HCT116 (cell line): ENCODE measurements around the gene KRTAP4-8. TPM values are rescaled to one million over a fixed set of nuclear protein-coding genes. Genes with fewer than 3 reads are reported as not detected.

Experiments
- ATAC-seq: fragments of 200-7000 bp; cut with Tn5 transposase; 2 replicates; pipeline ENCODE4 v1.9.1; 2020; ENCODE audit warnings: mild to moderate bottlenecking, moderate library complexity
- Bru-seq: library from RNA; stranded (reverse); fragments of 400-500 nt; gene quantifications from one replicate; lab custom pipeline; 2021; lab: Mats Ljungman, UMichigan
- BruChase-seq, 2 experiments: library from RNA; stranded (reverse); fragments of 400-500 nt; gene quantifications; one replicate each; lab custom pipeline; 2021; lab: Mats Ljungman, UMichigan
- BruUV-seq: library from RNA; stranded (reverse); fragments of 400-500 nt; replicated peaks from 2 replicates; lab custom pipeline; 2021; lab: Mats Ljungman, UMichigan
- CTCF ChIA-PET: fragments of 300-600 bp; sonication (Branson Sonifier 250); formaldehyde crosslinking; loops from one replicate; lab custom pipeline; 2021; ENCODE audit warnings: antibody characterized with exemption; lab: Charles Lee
- POLR2A ChIA-PET: fragments of 300-600, 350-600 bp; sonication (Branson Sonifier 250); formaldehyde crosslinking; loops from one replicate; lab custom pipeline; 2021; ENCODE audit warnings: antibody characterized with exemption; lab: Charles Lee
- RAD21 ChIA-PET, 2 experiments: fragments of 300-600 bp; sonication (Branson Sonifier 250); formaldehyde crosslinking; loops; one replicate each; lab custom pipeline; 2023; ENCODE audit warnings: low total read pairs in 2 of 2; ENCODE audit not compliant: uncharacterized antibody in 2 of 2, unreplicated experiment in 2 of 2, low non-redundant PET in 1 of 2; lab: Charles Lee
- DNase-seq: peaks from one replicate; pipeline ENCODE4 v3.0.0-alpha.2; 2010; ENCODE audit warnings: low read depth, low spot score
- H2AFZ ChIP-seq: fragments of 200-600 bp; shearing (Covaris generic), sonication (generic); 2 replicates; pipeline ENCODE4 v1.6.1; 2017; ENCODE audit warnings: low read depth, mixed run types, mixed read lengths, antibody characterized with exemption, low read length; ENCODE audit not compliant: poor library complexity, severe bottlenecking
- H3K27ac ChIP-seq: 2 replicates; pipeline ENCODE4 v1.5.1; 2012; ENCODE audit warnings: low read depth, low read length
- H3K27me3 ChIP-seq: fragments of 200-600 bp; sonication (generic); 2 replicates; pipeline ENCODE4 v1.6.1; 2016; ENCODE audit warnings: mixed run types, low read length, mixed read lengths; ENCODE audit not compliant: insufficient read depth
- H3K36me3 ChIP-seq, 2 experiments: fragments of 200-500 bp in 1 of 2; fragments of 200-600 bp in 1 of 2; sonication (Bioruptor generic) in 1 of 2; sonication (generic) in 1 of 2; 2 replicates each; pipeline versions ENCODE4 v1.5.1 to v1.6.1; 2014 to 2016; ENCODE audit warnings: low read length in 2 of 2, inconsistent platforms in 1 of 2, mixed read lengths in 1 of 2, mixed run types in 1 of 2; ENCODE audit not compliant: insufficient read depth in 2 of 2, control insufficient read depth in 1 of 2
- H3K4me1 ChIP-seq, 2 experiments: fragments of 200-600 bp in 1 of 2; sonication (generic) in 1 of 2; 2 replicates each; pipeline versions ENCODE4 v1.5.1 to v1.6.1; 2012 to 2017; ENCODE audit warnings: low read length in 2 of 2, inconsistent platforms in 1 of 2, mild to moderate bottlenecking in 1 of 2, mixed read lengths in 1 of 2, mixed run types in 1 of 2, moderate library complexity in 1 of 2; ENCODE audit not compliant: insufficient read depth in 2 of 2, control insufficient read depth in 1 of 2
- H3K4me2 ChIP-seq: fragments of 200-600 bp; sonication (generic); 2 replicates; pipeline ENCODE4 v1.6.1; 2017; ENCODE audit warnings: mixed run types, low read length, mixed read lengths
- H3K4me3 ChIP-seq, 2 experiments: fragments of 200-600 bp in 1 of 2; sonication (generic) in 1 of 2; replicated peaks in 1 of 2; 2 replicates each; pipeline ENCODE4 v1.5.1; 2011 to 2016; ENCODE audit warnings: low read length in 2 of 2, control low read depth in 1 of 2, low read depth in 1 of 2, mild to moderate bottlenecking in 1 of 2, mixed read lengths in 1 of 2, mixed run types in 1 of 2
- H3K79me2 ChIP-seq: fragments of 200-600 bp; sonication (generic); 2 replicates; pipeline ENCODE4 v1.6.1; 2017; ENCODE audit warnings: mild to moderate bottlenecking, mixed run types, low read length, moderate library complexity, mixed read lengths; ENCODE audit not compliant: insufficient read depth
- H3K9ac ChIP-seq: fragments of 200-600 bp; sonication (generic); 2 replicates; pipeline ENCODE4 v1.6.1; 2016; ENCODE audit warnings: low read length, mixed read lengths
- H3K9me2 ChIP-seq: fragments of 200-600 bp; sonication (generic), shearing (Covaris generic); 2 replicates; pipeline ENCODE4 v1.6.1; 2017; ENCODE audit warnings: mixed run types, mild to moderate bottlenecking, moderate library complexity; ENCODE audit not compliant: insufficient read depth
- H3K9me3 ChIP-seq, 2 experiments: fragments of 200-500 bp in 1 of 2; fragments of 200-600 bp in 1 of 2; sonication (Bioruptor generic) in 1 of 2; sonication (generic) in 1 of 2; 2 replicates each; pipeline ENCODE4 v1.6.1; 2014 to 2017; ENCODE audit warnings: low read length in 2 of 2, mixed read lengths in 2 of 2, inconsistent platforms in 1 of 2, low read depth in 1 of 2, mild to moderate bottlenecking in 1 of 2, mixed run types in 1 of 2, moderate library complexity in 1 of 2; ENCODE audit not compliant: control insufficient read depth in 1 of 2, insufficient read depth in 1 of 2
- H4K20me1 ChIP-seq: fragments of 200-600 bp; sonication (generic), shearing (Covaris generic); 2 replicates; pipeline ENCODE4 v1.6.1; 2017; ENCODE audit warnings: mixed run types, mild to moderate bottlenecking, moderate library complexity; ENCODE audit not compliant: insufficient read depth
- CBX3 ChIP-seq: IDR thresholded peaks from 2 replicates; pipeline ENCODE4 v1.6.1; 2012; ENCODE audit warnings: low read depth
- CEBPB ChIP-seq: IDR thresholded peaks from 2 replicates; pipeline ENCODE4 v1.6.1; 2012; ENCODE audit warnings: low read depth
- CTCF ChIP-seq, 3 experiments: fragments of 200-600 bp in 1 of 3; sonication (generic) in 1 of 3; IDR thresholded peaks in 2 of 3; conservative IDR thresholded peaks in 1 of 3; 2 replicates each; pipeline ENCODE4 v1.5.1; 2012 to 2017; ENCODE audit warnings: low read depth in 2 of 3, low read length in 2 of 3, antibody characterized with exemption in 1 of 3, borderline replicate concordance in 1 of 3, control low read depth in 1 of 3, mild to moderate bottlenecking in 1 of 3, mixed read lengths in 1 of 3, mixed run types in 1 of 3, moderate library complexity in 1 of 3; ENCODE audit not compliant: insufficient read depth in 1 of 3
- ELF1 ChIP-seq: IDR thresholded peaks from 2 replicates; pipeline ENCODE4 v1.6.1; 2012; ENCODE audit warnings: low read depth, borderline replicate concordance
- EZH2 ChIP-seq: fragments of 200-600 bp; sonication (generic); IDR thresholded peaks from 2 replicates; pipeline ENCODE4 v1.6.1; 2017; ENCODE audit warnings: antibody characterized with exemption, mixed run types
- FOSL1 ChIP-seq: IDR thresholded peaks from 2 replicates; pipeline ENCODE4 v1.6.1; 2012; ENCODE audit warnings: low read depth
- JUND ChIP-seq: IDR thresholded peaks from 2 replicates; pipeline ENCODE4 v1.6.1; 2012
- POLR2A ChIP-seq: IDR thresholded peaks from 2 replicates; pipeline ENCODE4 v1.7.0; 2011; ENCODE audit warnings: borderline replicate concordance; ENCODE audit not compliant: insufficient read depth, insufficient read length; ENCODE audit errors: extremely low read depth
- REST ChIP-seq: IDR thresholded peaks from 2 replicates; pipeline ENCODE4 v1.6.1; 2012; ENCODE audit warnings: low read depth
- SP1 ChIP-seq: IDR thresholded peaks from 2 replicates; pipeline ENCODE4 v1.6.1; 2012; ENCODE audit warnings: low read depth
- YY1 ChIP-seq: IDR thresholded peaks from 2 replicates; pipeline ENCODE4 v1.6.1; 2011; ENCODE audit warnings: low read length, low read depth, moderate library complexity, mild to moderate bottlenecking; ENCODE audit not compliant: insufficient replicate concordance; ENCODE audit errors: extremely low read depth
- ZFX ChIP-seq: fragments of 450-650 bp; IDR thresholded peaks from 2 replicates; pipeline ENCODE4 v1.6.1; 2017
- ZNF274 ChIP-seq: fragments of 200-500 bp; sonication (Bioruptor generic); IDR thresholded peaks from 2 replicates; pipeline ENCODE4 v1.6.1; 2014; ENCODE audit warnings: mild to moderate bottlenecking, low read depth, low read length, inconsistent platforms
- intact Hi-C: fragments of 100-400 bp; cut with micrococcal nuclease; formaldehyde crosslinking; loops from 2 replicates; pipeline ENCODE4 v1.10.0; 2022
- long read RNA-seq: library from polyadenylated mRNA; unstranded; transcript quantifications from one replicate; pipeline ENCODE4 v2.0.0, GENCODE V29; 2021; ENCODE audit not compliant: unreplicated experiment
- polyA plus RNA-seq: library from polyadenylated mRNA; unstranded; fragments of >200 nt; gene quantifications from 2 replicates; pipeline ENCODE4 v1.2.1, GENCODE V29; 2012; ENCODE audit warnings: missing spikeins
- total RNA-seq: library from RNA; stranded (reverse); gene quantifications from one replicate; pipeline ENCODE4 v1.2.1, GENCODE V29; 2021; ENCODE audit not compliant: unreplicated experiment

KRTAP4-8 gene
- total RNA-seq (not detected), Bru-seq, nascent RNA (not detected), BruChase-seq, experiment 1, labeled RNA remaining after a 6-hour chase (not detected), BruChase-seq, experiment 2, labeled RNA remaining after a 2-hour chase (not detected)
- polyA plus RNA-seq, result 0.05 and 0.18 TPM in 2 replicates
- long read RNA-seq, result 0 reads

- TF ChIP-seq CTCF (IDR thresholded peaks at IDR 0.05 in 2 of 3, conservative IDR thresholded peaks at IDR 0.05 in 1 of 3; ENCODE audit: borderline replicate concordance in 1 of 3, insufficient read depth in 1 of 3, low read depth in 2 of 3, low read length in 2 of 3), result no peak
- no peak for TF ChIP-seq SP1
- no peak for ATAC-seq
- Histone ChIP-seq H2AFZ (no peak within 1 kb of the TSS), H3K27me3 (no peaks in the 10 kb centered on the region), H3K9me3 (peaks cover 0 to 5% of the 10 kb centered on the region in 2 experiments; a peak in 1 of 4 replicates), H3K9me2 (no peaks in the 10 kb centered on the region), H3K4me2 (no peak within 1 kb of the TSS), H3K79me2 (no peaks in the 10 kb centered on the region), H3K36me3 (peaks cover 0 to 4% of the 10 kb centered on the region in 2 experiments; a peak in 1 of 4 replicates), H3K9ac (no peak within 1 kb of the TSS), H3K4me3 (no peak within 1 kb of the TSS), H4K20me1 (no peaks in the 10 kb centered on the region), H3K4me1 (peaks cover 0 to 22% of the 10 kb centered on the region in 2 experiments; a peak in 2 of 4 replicates), H3K27ac (no peak within 1 kb of the TSS)
- ChIA-PET CTCF (no interaction called here), RAD21 (interaction anchor here in 1 of 2 experiments (0.6 kb wide), 1 partner anchor 10 kb away, joined by 3 read pairs; no protein-coding TSS in a partner anchor), POLR2A (no interaction called here)
- intact Hi-C loops, result no loop called here
- no TSS peak for BruUV-seq
- DNase-seq, result no peak
Measured at GRCh38 chr17:41098042-41098441, at the start of gene KRTAP4-8. TSS of gene KRTAP4-8 (minus strand) at chr17:41098142. CDS start at chr17:41098084, 58 bp downstream.

- no peak overlapping the region for H2AFZ ChIP-seq
- no peak overlapping the region for H3K9ac ChIP-seq
- no peaks in the 10 kb centered on the region; a peak in 1 of 4 replicates for H3K4me1 ChIP-seq
- H3K79me2 ChIP-seq, result no peaks in the 10 kb centered on the region
- H3K36me3 ChIP-seq, result 0 out of 4 replicates have a peak, but pooled peaks cover 0 to 5% of the 10 kb centered on the region in 2 experiments
- H3K9me2 ChIP-seq, result no peaks in the 10 kb centered on the region
- CTCF ChIA-PET, result no interaction called here
- peaks cover 0 to 30% of the 10 kb centered on the region in 2 experiments; a peak in 2 of 4 replicates for H3K9me3 ChIP-seq
- no peak overlapping the region for H3K27ac ChIP-seq
- DNase-seq (no peak), ATAC-seq (no peak)
- POLR2A ChIA-PET, result no interaction called here
- H3K4me3 ChIP-seq, result no peak overlapping the region
- intact Hi-C loops, result no loop called here
- RAD21 ChIA-PET, result no interaction called here
- no peaks in the 10 kb centered on the region for H3K27me3 ChIP-seq
- no peaks in the 10 kb centered on the region for H4K20me1 ChIP-seq
- no peak overlapping the region for H3K4me2 ChIP-seq
- BruUV-seq, result no TSS peak
- TF ChIP-seq ZFX, result no peak
- TF ChIP-seq JUND, result no peak
- no peak for TF ChIP-seq REST
- TF ChIP-seq ELF1, result no peak
- TF ChIP-seq FOSL1, result no peak
- no peak for TF ChIP-seq CEBPB
- no peak for TF ChIP-seq POLR2A
- TF ChIP-seq ZNF274, result no peak
- no peak for TF ChIP-seq CBX3
- no peak for TF ChIP-seq EZH2
- TF ChIP-seq SP1, result no peak
- TF ChIP-seq YY1, result no peak
Measured at GRCh38 chr17:41145261-41145660, 47.3 kb upstream of the KRTAP4-8 start.
